Smooth muscle cell (in vitro differentiated cells): ENCODE results near the gene KBTBD7. TPM values are rescaled to one million over a fixed set of nuclear protein-coding genes. Genes with fewer than 3 reads are reported as not detected.

ENCODE experiments used
- DNase-seq: peaks from one replicate; lab custom pipeline; 2025; ENCODE audit not compliant: unreplicated experiment; lab: John Stamatoyannopoulos, UW
- H2AFZ ChIP-seq: fragments of 200-600 bp; sonication (generic); 2 replicates; pipeline ENCODE4 v1.6.0; 2016; ENCODE audit warnings: antibody characterized with exemption, low read depth, mild to moderate bottlenecking
- H3F3A ChIP-seq: fragments of 200-600 bp; sonication (generic); 2 replicates; pipeline ENCODE4 v1.6.0; 2017; ENCODE audit warnings: antibody characterized with exemption, low read depth
- H3K27ac ChIP-seq: fragments of 200-600 bp; sonication (generic); 2 replicates; pipeline ENCODE4 v1.5.1; 2016; ENCODE audit warnings: low read depth, mild to moderate bottlenecking
- H3K27me3 ChIP-seq: fragments of 200-600 bp; sonication (generic); 2 replicates; pipeline ENCODE4 v1.6.1; 2016; ENCODE audit warnings: low read depth, mild to moderate bottlenecking
- H3K36me3 ChIP-seq: fragments of 200-600 bp; sonication (generic); 2 replicates; pipeline ENCODE4 v1.5.1; 2016; ENCODE audit warnings: low read depth
- H3K4me1 ChIP-seq: fragments of 200-600 bp; sonication (generic); 2 replicates; pipeline ENCODE4 v1.5.1; 2016; ENCODE audit warnings: low read depth
- H3K4me2 ChIP-seq: fragments of 200-600 bp; sonication (generic); 2 replicates; pipeline ENCODE4 v1.6.0; 2016; ENCODE audit warnings: mild to moderate bottlenecking
- H3K4me3 ChIP-seq: fragments of 200-600 bp; sonication (generic); 2 replicates; pipeline ENCODE4 v1.5.1; 2016; ENCODE audit warnings: mild to moderate bottlenecking
- H3K79me2 ChIP-seq: fragments of 200-600 bp; sonication (generic); 2 replicates; pipeline ENCODE4 v1.6.0; 2016; ENCODE audit warnings: low read depth, mild to moderate bottlenecking
- H3K9ac ChIP-seq: fragments of 200-600 bp; sonication (generic); 2 replicates; pipeline ENCODE4 v1.6.0; 2016; ENCODE audit warnings: low read depth
- H3K9me3 ChIP-seq: fragments of 200-600 bp; sonication (generic); replicated peaks from 2 replicates; pipeline ENCODE4 v1.5.1; 2016; ENCODE audit warnings: low read depth
- H4K20me1 ChIP-seq: fragments of 200-600 bp; sonication (generic); 2 replicates; pipeline ENCODE4 v1.6.0; 2016; ENCODE audit warnings: low read depth
- CTCF ChIP-seq: fragments of 200-600 bp; sonication (generic); IDR thresholded peaks from 2 replicates; pipeline ENCODE4 v1.5.1; 2017; ENCODE audit warnings: borderline replicate concordance, mild to moderate bottlenecking, antibody characterized with exemption; ENCODE audit not compliant: insufficient read depth, poor library complexity, severe bottlenecking
- WGBS: methylation state at CpG from one replicate; pipeline ENCODE4 v1.1.7; 2016; ENCODE audit warnings: low lambda C conversion rate; 5-methylcytosine and 5-hydroxymethylcytosine counted together
- polyA plus RNA-seq: library from polyadenylated mRNA; unstranded; fragments of >200 nt; fragmentation: Nextera tagmentation; extraction: Ambion mirVana; gene quantifications from 2 replicates; pipeline ENCODE4 v1.2.1, GENCODE V29; 2016
- total RNA-seq: library from RNA; depleted of rRNA; stranded (reverse); fragments of >200 nt; gene quantifications from 2 replicates; pipeline ENCODE4 v1.2.3, GENCODE V29; 2014

Gene KBTBD7
- total and polyA plus RNA-seq, 2 experiments from 2014 or later, result 3.9 to 6.7 TPM

- no peaks in the 10 kb centered on the region for H3K9me3 ChIP-seq
- DNase-seq, result no peak
- 97% methylated on average over 6 of the region's 6 CpGs for WGBS
- H3K27ac ChIP-seq, result no peak overlapping the region
- TF ChIP-seq CTCF, result no peak
- H3K27me3 ChIP-seq, result no peaks in the 10 kb centered on the region
- no peak overlapping the region for H2AFZ ChIP-seq
- no peaks in the 10 kb centered on the region for H3K36me3 ChIP-seq
- H3F3A ChIP-seq, result no peaks in the 10 kb centered on the region
- no peaks in the 10 kb centered on the region for H4K20me1 ChIP-seq
- H3K4me2 ChIP-seq, result no peak overlapping the region
- H3K4me3 ChIP-seq, result no peak overlapping the region
- no peaks in the 10 kb centered on the region for H3K4me1 ChIP-seq
- no peak overlapping the region for H3K9ac ChIP-seq
- no peaks in the 10 kb centered on the region for H3K79me2 ChIP-seq
Observed at GRCh38 chr13:41203810-41204209, 9.4 kb upstream of the KBTBD7 start.

GRCh38 chr13:41200126-41200525 is 5.8 kb upstream of the KBTBD7 start:
- Histone ChIP-seq H3K79me2 (no peaks in the 10 kb centered on the region), H2AFZ (no peak overlapping the region), H3K9me3 (no peaks in the 10 kb centered on the region), H3K27me3 (no peaks in the 10 kb centered on the region), H3F3A (no peaks in the 10 kb centered on the region), H3K9ac (no peak overlapping the region), H3K4me2 (no peak overlapping the region), H3K4me1 (no peaks in the 10 kb centered on the region), H4K20me1 (no peaks in the 10 kb centered on the region), H3K27ac (no peak overlapping the region), H3K36me3 (no peaks in the 10 kb centered on the region), H3K4me3 (no peak overlapping the region)
- 92% methylated on average over 4 of the region's 4 CpGs for WGBS
- no peak for DNase-seq
- no peak for TF ChIP-seq CTCF

- no peaks in the 10 kb centered on the region for H3K4me1 ChIP-seq
- H4K20me1 ChIP-seq, result no peaks in the 10 kb centered on the region
- no peaks in the 10 kb centered on the region for H3K27me3 ChIP-seq
- no peak for TF ChIP-seq CTCF
- no peaks in the 10 kb centered on the region for H3K79me2 ChIP-seq
- H3F3A ChIP-seq, result no peaks in the 10 kb centered on the region
- H3K9ac ChIP-seq, result no peak overlapping the region
- H3K4me2 ChIP-seq, result no peak overlapping the region
- no peak for DNase-seq
- WGBS, result 90% methylated on average over 2 of the region's 2 CpGs
- no peak overlapping the region for H2AFZ ChIP-seq
- no peak overlapping the region for H3K27ac ChIP-seq
- H3K4me3 ChIP-seq, result no peak overlapping the region
- no peaks in the 10 kb centered on the region for H3K36me3 ChIP-seq
- H3K9me3 ChIP-seq, result no peaks in the 10 kb centered on the region
Observed at GRCh38 chr13:41199526-41199925, 5.2 kb upstream of the KBTBD7 start.

- no peaks in the 10 kb centered on the region for H3K9me3 ChIP-seq
Observed at GRCh38 chr13:41199079-41199478, 4.7 kb upstream of the KBTBD7 start.

More at GRCh38 chr13:41199079-41199478, 4.7 kb upstream of the KBTBD7 start:
- H3K4me2 ChIP-seq, result no peak overlapping the region
- no peak for TF ChIP-seq CTCF
- H3K36me3 ChIP-seq, result no peaks in the 10 kb centered on the region
- no peak overlapping the region for H3K27ac ChIP-seq
- H3K27me3 ChIP-seq, result no peaks in the 10 kb centered on the region
- no peak overlapping the region for H2AFZ ChIP-seq
- no peak overlapping the region for H3K4me3 ChIP-seq
- H3K79me2 ChIP-seq, result no peaks in the 10 kb centered on the region
- H3K9ac ChIP-seq, result no peak overlapping the region
- 88% methylated on average over 5 of the region's 5 CpGs for WGBS
- H3F3A ChIP-seq, result no peaks in the 10 kb centered on the region
- no peaks in the 10 kb centered on the region for H4K20me1 ChIP-seq
- no peaks in the 10 kb centered on the region for H3K4me1 ChIP-seq
- no peak for DNase-seq
